Measurements from ENCODE around the gene ITPR2.
"Not testable (repeated sequence)": the region's sequence is repeated elsewhere in the genome, so short reads cannot be mapped to it uniquely, and the experiment has no call there.

The ITPR2 gene

GRCh38 chr12:26524862-26525465, 308.0 kb downstream of the ITPR2 start:
- DNase-seq (ENCODE audit: low read depth in 2 of 2), result no peak

DNA sequence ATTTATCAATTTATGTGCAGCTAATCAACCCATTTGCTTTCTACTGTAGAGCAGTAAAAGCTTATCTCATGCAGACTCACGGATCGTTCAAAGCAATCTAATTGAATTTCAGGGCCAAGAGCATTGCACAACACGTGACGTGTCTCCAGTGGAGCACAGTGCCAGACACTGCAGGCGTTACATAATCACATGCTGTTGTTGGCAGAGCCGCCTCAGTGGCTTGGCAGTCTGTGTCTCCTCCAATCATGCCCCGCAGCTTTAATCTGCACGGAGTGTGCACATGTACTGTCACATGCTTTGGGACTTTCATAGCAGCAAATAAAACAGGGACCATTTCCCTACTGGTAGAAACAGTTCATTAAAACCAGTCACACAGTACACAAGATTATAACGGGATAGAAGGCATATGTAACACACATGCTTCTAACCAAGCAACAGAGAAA, 309.3 kb downstream of the ITPR2 start:
- no peak for DNase-seq (ENCODE audit: low read depth in 2 of 2)

DNA sequence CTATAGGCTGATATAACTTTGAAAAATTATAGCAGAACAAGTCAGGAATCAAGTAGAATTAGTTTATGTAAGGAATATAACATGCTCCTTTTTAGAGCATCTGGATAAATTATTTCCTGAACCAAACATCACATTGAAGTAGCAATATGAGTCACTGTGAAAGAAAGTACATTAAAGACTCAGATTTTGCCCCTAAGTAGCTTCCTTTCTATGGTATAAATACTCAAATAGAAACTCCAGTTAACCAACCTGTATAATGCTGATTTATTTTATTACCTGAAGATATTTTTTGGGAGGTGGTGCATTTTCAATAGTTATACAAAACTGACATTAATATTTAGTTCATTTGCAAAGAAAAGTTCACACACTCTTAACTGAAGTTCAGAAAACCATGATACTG, 312.1 kb downstream of the ITPR2 start:
- no peak for DNase-seq (ENCODE audit: low read depth in 2 of 2)

DNA sequence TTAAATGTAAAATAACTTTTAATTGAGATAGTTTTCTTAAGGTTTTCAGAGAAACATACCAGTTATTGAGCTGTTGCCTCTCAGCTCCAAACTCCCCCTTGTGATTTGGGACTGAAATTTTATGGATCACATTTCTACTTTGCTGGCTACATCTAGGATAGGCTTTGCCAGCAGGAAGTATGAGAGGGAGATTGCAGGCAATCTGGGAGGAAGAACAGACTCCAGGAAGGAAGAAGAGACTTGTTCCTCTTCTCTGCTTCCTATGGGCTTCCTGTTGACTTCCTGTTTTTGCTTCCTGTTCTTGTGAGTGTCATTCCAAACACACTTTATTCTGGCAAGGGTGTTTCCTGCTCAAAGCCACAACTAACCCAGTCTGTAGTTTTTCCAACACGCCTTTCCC, 312.9 kb downstream of the ITPR2 start:
- DNase-seq (ENCODE audit: low read depth in 2 of 2), result no peak

DNA sequence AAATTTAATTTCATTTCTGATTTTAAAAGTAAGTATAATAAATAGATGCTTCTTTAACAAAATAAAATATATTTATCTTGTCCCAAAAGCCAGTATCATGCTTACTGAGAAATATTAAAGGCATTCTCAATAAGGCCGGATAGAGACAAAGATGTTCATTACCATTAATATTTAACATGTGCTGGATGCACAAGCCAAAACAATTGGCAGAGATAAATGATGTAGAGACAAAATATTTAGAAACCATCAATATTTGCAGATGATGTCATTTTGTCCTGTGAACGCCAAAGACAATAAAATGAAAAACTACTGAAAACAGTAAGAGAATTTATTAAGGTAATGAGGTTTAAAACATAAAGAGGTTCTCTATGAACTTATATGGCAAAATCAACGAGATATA, 313.5 kb downstream of the ITPR2 start:
- no peak for DNase-seq (ENCODE audit: low read depth in 2 of 2)

DNA sequence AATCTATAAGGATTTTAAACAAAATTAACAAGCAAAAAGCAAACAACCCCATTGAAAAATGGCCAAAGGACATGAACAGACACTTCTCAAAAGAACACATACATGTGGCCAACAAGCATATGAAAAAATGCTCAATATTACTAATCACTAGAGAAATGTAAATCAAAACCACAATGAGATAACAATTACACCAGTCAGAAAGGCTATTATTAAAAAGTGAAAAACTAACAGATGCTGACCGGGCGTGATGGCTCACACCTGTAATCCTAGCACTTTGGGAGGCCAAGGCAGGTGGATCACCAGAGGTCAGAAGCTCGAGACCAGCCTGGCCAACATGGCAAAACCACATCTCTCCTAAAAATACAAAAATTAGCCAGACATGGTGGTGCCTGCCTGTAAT, 315.7 kb downstream of the ITPR2 start:
- not testable (repeated sequence) for DNase-seq (ENCODE audit: low read depth in 2 of 2)

DNA sequence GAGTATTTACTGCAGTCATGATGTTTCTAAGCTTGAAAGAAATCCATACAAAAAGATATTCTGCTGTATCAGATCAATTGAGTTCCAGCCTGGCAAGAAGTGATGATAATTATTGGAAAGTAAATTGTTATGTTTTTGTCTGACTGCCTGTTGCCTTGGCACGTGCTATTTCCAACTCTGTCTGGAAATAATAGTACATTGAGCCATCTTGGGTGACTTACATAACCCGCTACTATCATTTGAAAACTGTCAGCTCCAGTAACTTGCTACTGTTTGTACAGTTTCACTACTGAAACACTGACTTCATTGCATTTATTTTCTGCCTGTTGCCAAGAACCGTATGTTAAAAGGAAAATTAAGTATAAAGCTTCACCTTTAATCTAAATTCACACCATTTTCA, 318.6 kb downstream of the ITPR2 start:
- no peak for DNase-seq (ENCODE audit: low read depth in 2 of 2)

DNA sequence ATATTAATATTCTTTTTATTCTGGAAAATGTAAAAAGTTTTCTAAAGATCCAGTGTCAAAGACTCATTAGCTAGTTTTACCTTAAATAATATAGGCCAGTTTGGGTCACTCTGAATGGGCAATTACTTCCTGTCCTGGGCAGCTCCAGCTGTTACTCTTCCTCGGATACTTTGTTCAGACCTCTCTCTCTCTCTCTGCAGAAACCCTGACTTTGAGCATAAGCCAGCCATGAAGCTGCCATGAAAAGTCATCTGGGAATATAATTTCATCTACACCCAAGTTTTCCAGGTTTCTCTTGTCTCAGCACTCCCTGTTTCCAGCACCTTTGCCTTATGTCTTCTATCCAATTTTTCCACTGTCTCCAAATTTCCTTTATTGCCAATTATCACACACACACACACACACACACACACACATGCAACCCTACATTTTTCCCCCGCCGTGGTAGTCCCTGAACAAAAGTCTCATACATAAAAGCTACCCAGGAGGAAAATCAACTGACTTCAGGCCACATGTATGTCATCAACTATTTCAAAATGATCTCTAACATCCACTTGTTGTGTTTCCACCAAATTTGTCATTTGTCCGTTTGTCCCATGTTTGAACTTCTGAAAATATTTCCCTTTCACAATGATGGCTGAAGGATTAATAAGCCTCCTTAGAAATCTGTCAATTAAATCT, 319.5 kb downstream of the ITPR2 start:
- no peak for DNase-seq (ENCODE audit: low read depth in 2 of 2)

GRCh38 chr12:26512213-26512612, 320.8 kb downstream of the ITPR2 start:
- DNase-seq (ENCODE audit: low read depth in 2 of 2), result no peak

DNA sequence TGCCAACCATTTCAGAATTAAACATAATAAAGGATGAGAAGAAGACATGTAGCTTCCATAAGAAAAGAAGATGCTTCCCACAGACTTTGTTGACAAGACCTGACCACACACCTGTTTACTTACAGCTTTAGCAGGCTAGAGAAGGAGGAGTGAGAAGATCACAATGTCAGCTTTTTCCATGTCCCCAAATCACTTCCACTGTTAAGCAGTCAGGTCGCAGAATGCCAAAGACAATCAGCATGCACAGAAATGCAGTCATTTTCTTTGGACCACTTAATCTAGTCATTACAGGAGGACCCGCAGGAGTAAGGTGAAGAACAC, 322.7 kb downstream of the ITPR2 start:
- DNase-seq (ENCODE audit: low read depth in 2 of 2), result no peak

DNA sequence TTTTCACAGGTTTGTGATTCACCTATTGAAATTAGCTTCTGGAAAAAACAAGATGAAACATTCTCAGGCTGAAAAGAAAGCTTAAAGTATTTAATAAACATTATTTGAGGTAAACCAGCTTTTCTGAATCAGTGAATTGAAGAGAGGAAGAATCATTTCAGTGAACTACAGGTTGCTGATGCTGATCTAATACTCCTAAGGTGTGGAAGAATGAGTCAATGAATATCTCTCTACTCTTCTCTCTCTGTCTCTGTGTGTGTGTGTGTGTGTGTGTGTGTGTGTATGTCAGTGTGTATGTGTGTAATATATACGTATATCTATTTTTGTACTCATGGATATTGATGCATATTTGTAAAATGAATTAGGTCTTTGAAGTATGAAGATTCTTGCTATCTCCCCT, 325.4 kb downstream of the ITPR2 start:
- no peak for DNase-seq (ENCODE audit: low read depth in 2 of 2)

GRCh38 chr12:26499979-26500640, 332.9 kb downstream of the ITPR2 start:
- no peak for DNase-seq (ENCODE audit: low read depth in 2 of 2)

DNA sequence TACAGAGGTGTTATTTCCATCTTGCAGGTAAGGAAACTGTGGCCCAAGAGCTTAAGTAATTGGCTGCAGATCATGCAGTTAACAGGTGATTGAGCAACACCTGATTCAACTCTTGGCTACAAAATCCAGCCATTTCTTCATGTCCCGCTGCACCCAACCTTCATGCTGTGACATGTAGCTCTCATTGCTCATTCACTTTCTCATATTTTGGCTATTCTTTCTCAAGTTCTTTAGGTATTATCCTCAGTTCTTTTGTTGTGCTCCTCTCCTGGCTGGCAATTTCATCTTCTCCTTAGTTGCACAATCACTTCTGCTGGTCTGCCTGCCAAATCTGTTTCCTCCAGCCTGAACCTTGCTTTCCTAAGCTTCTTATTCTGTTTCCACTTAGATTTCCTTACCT, 336.8 kb downstream of the ITPR2 start:
- DNase-seq (ENCODE audit: low read depth in 2 of 2), result no peak

DNA sequence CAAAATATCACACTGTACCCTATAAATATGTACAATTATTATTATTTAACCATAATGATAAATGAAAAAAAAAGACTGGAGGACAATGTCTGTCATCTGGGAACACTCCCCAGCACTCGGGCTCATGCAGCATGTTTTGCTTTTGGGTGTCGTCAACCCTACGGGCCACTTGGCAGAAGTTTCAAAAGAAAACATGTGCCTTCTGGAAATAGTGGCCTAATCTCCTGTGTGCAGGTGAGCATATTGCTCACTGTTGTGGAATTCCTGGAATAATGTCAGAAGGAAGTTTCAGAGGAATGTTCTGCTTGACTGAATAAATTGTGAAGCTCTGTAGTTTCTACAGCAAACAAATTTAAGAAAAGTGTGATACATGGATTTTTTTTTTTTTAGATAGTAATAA, 339.3 kb downstream of the ITPR2 start:
- no peak for DNase-seq (ENCODE audit: low read depth in 2 of 2)

DNA sequence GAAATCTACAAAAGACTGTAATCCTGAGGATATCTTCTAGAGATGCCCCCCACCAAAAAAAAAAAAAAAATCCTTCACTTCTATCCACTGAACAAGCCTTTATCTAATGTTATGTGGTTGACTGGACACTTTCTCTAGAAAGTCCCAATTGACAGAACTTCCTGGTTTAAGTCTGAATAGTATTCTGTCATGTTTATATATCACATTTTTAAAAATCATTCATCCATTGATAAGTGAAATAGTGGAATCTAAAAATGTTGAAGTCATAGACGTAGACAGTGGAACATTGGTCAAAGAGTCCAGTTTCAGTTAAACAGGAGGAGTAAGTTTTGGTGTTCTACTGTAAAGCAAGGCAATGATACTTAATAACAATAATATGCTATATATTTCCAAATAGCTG, 340.6 kb downstream of the ITPR2 start:
- DNase-seq (ENCODE audit: low read depth in 2 of 2), result no peak

DNA sequence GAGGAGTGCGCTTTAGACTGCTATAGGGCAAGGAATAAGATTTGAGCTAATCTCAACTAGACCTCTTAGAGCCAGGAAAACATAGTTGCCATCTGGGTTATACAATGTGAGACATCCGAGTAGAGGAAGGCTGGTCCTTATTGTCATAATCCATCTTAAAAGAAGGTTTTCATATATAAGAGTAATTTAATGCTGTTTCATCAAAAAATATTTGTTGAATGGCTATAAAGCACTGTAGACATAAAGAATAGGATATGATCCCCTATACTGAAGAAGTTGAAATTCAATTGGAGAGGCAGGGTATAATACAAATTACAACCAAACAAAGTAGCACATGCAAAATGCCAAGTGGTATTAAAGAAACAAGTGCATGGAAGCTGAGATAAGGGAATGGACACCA, 343.1 kb downstream of the ITPR2 start:
- no peak for DNase-seq (ENCODE audit: low read depth in 2 of 2)

- no peak for DNase-seq (ENCODE audit: low read depth in 2 of 2)
Observed at GRCh38 chr12:26488351-26488750, 344.6 kb downstream of the ITPR2 start.

GRCh38 chr12:26473291-26473690, 359.7 kb downstream of the ITPR2 start:
- DNase-seq (ENCODE audit: low read depth in 2 of 2), result no peak

GRCh38 chr12:26471560-26471959, 361.4 kb downstream of the ITPR2 start:
- DNase-seq (ENCODE audit: low read depth in 2 of 2), result no peak

- DNase-seq (ENCODE audit: low read depth in 2 of 2), result no peak
Observed at GRCh38 chr12:26469421-26470180, 363.4 kb downstream of the ITPR2 start.

DNA sequence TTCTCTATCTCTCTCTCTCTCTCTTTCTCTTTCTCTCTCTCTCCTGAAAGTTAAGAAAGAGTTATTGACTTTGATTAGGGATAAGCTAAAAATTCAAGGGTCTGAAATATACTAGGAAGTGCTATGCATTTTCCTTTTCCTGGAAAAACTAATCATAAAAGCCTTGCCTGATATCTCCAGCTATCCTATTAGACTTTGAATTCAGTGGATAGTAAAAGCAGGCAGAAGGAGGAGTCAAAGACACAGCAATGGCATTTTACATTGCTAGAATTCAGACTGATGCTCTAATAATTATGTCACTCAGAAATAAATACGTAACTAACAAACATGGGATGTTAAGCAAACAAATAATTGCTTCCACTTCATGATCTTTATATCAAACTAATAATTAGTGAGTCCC, 365.6 kb downstream of the ITPR2 start:
- no peak for DNase-seq (ENCODE audit: low read depth in 2 of 2)

DNA sequence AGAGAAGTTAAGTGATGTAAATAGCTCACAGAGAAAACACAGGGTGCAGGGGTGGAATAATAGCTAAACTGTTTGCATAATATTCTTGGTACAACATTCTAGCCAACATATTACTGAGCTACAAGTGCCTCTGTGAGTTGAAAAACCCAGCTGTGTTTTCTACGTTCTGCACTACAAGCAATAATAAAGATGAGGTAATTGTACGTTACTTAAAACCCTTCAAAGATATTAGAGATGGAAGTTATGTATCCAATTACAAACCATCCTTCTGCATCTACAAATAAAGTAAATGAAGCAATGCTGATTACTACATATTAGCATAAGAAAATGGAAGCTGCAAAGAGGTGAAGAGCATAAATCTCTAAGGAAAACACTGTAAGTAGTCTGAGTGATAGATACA, 366.3 kb downstream of the ITPR2 start:
- DNase-seq (ENCODE audit: low read depth in 2 of 2), result no peak
